ENCODE data around the gene FAM167B. TPM values are rescaled to one million over a fixed set of nuclear protein-coding genes. Genes with fewer than 3 reads are reported as not detected.
"Not testable (repeated sequence)": the region's sequence is repeated elsewhere in the genome, so short reads cannot be mapped to it uniquely, and the experiment has no call there.

FAM167B gene
- total RNA-seq, 2 donors from 2014 or later, result 4.9 TPM; not detected in 1

DNA sequence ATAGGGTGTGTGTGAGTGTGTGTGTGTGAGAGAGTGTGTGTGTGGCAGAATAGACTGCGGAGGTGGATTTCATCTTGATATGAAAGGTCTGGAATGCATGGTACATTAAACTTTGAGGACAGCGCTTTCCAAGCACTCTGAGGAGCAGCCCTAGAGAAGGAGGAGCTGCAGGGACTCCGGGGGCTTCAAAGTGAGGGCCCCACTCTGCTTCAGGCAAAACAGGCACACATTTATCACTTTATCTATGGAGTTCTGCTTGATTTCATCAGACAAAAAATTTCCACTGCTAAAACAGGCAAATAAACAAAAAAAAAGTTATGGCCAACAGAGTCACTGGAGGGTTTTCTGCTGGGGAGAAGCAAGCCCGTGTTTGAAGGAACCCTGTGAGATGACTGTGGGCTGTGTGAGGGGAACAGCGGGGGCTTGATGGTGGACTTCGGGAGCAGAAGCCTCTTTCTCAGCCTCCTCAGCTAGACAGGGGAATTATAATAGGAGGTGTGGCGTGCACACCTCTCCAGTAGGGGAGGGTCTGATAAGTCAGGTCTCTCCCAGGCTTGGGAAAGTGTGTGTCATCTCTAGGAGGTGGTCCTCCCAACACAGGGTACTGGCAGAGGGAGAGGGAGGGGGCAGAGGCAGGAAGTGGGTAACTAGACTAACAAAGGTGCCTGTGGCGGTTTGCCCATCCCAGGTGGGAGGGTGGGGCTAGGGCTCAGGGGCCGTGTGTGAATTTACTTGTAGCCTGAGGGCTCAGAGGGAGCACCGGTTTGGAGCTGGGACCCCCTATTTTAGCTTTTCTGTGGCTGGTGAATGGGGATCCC, 26.6 kb downstream of the FAM167B start:
- Histone ChIP-seq H3K4me3 (no peak overlapping the region), H3K4me1 (peaks cover 5% of the 10 kb centered on the region), H3K27ac (no peak overlapping the region), H3K27me3 (peaks cover 0 to 14% of the 10 kb centered on the region in 2 donors), H3K36me3 (replicated peaks in 1 of 2; ENCODE audit: insufficient read depth in 1 of 2, low read depth in 2 of 2) (no peaks in the 10 kb centered on the region), H3K9me3 (no peaks in the 10 kb centered on the region)
- no peak for ATAC-seq
- WGBS, 2 donors, result 43 to 50% methylated on average over 10 of the region's 10 CpGs
- DNase-seq, result peak in 2 of 4 donors; percentile 19 to 22
- TF ChIP-seq POLR2A (IDR thresholded peaks at IDR 0.05), result no peak
- TF ChIP-seq, protein P1, sequence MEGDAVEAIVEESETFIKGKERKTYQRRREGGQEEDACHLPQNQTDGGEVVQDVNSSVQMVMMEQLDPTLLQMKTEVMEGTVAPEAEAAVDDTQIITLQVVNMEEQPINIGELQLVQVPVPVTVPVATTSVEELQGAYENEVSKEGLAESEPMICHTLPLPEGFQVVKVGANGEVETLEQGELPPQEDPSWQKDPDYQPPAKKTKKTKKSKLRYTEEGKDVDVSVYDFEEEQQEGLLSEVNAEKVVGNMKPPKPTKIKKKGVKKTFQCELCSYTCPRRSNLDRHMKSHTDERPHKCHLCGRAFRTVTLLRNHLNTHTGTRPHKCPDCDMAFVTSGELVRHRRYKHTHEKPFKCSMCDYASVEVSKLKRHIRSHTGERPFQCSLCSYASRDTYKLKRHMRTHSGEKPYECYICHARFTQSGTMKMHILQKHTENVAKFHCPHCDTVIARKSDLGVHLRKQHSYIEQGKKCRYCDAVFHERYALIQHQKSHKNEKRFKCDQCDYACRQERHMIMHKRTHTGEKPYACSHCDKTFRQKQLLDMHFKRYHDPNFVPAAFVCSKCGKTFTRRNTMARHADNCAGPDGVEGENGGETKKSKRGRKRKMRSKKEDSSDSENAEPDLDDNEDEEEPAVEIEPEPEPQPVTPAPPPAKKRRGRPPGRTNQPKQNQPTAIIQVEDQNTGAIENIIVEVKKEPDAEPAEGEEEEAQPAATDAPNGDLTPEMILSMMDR (IDR thresholded peaks at IDR 0.05), result no peak
- intact Hi-C loops (cut with DNase I), result no loop called here

DNA sequence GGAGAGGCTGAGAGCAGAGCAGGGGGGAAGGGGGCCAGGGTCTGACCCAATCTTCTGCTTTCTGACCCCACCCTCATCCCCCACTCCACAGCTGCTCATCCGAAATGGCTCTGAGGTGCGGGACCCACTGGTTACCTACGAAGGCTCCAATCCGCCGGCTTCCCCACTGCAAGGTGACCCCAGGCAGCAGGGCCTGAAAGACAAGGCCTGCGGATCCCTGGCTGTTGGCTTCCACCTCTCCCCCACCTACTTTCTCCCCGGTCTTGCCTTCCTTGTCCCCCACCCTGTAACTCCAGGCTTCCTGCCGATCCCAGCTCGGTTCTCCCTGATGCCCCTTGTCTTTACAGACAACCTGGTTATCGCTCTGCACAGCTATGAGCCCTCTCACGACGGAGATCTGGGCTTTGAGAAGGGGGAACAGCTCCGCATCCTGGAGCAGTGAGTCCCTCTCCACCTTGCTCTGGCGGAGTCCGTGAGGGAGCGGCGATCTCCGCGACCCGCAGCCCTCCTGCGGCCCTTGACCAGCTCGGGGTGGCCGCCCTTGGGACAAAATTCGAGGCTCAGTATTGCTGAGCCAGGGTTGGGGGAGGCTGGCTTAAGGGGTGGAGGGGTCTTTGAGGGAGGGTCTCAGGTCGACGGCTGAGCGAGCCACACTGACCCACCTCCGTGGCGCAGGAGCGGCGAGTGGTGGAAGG, 27.8 kb downstream of the FAM167B start:
- H3K4me3 ChIP-seq, result no peak overlapping the region
- no peaks in the 10 kb centered on the region for H3K9me3 ChIP-seq
- no peak for ATAC-seq

DNA sequence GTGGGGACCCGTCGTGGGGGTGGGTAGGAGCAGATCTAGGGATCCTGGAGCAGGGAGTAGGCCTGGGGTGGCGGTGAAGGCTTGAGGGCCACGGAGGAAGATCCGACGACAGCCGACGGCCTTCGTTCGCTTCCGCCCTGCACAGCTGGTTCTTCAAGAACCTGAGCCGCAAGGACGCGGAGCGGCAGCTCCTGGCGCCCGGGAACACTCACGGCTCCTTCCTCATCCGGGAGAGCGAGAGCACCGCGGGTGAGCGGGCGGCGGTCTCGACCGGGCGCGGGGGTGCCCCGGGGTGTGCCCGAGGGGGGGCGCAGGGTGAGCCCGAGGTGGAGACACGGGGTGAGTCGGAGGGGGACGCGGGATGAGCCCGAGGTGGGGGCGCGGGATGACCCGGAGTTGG, 28.4 kb downstream of the FAM167B start:
- intact Hi-C loops (cut with DNase I), result no loop called here
- no peak overlapping the region for H3K27ac ChIP-seq
- no peaks in the 10 kb centered on the region for H3K36me3 ChIP-seq (replicated peaks in 1 of 2; ENCODE audit: insufficient read depth in 1 of 2, low read depth in 2 of 2)
- no peaks in the 10 kb centered on the region for H3K9me3 ChIP-seq
- ATAC-seq (peak; percentile 33), DNase-seq (peak in 2 of 4 donors; percentile 16 to 26)
- H3K4me3 ChIP-seq, result no peak overlapping the region
- peaks cover 5% of the 10 kb centered on the region for H3K4me1 ChIP-seq
- peaks cover 0 to 14% of the 10 kb centered on the region in 2 donors for H3K27me3 ChIP-seq
- 10 to 21% methylated on average over 2 to 22 of the region's 41 CpGs for WGBS, 2 donors
- no peak for TF ChIP-seq POLR2A (IDR thresholded peaks at IDR 0.05)
- TF ChIP-seq, protein P1 (IDR thresholded peaks at IDR 0.05), result no peak

More for the DNA sequence above, 27.8 kb downstream of the FAM167B start:
- peaks cover 5% of the 10 kb centered on the region for H3K4me1 ChIP-seq
- TF ChIP-seq, protein P1 (IDR thresholded peaks at IDR 0.05), result no peak
- TF ChIP-seq POLR2A (IDR thresholded peaks at IDR 0.05), result no peak
- H3K36me3 ChIP-seq (replicated peaks in 1 of 2; ENCODE audit: insufficient read depth in 1 of 2, low read depth in 2 of 2), result no peaks in the 10 kb centered on the region
- WGBS, 2 donors, result 80 to 83% methylated on average over 23 to 31 of the region's 31 CpGs
- H3K27me3 ChIP-seq, result peaks cover 0 to 14% of the 10 kb centered on the region in 2 donors
- DNase-seq, result no peak
- no peak overlapping the region for H3K27ac ChIP-seq
- intact Hi-C loops (cut with DNase I), result no loop called here

DNA sequence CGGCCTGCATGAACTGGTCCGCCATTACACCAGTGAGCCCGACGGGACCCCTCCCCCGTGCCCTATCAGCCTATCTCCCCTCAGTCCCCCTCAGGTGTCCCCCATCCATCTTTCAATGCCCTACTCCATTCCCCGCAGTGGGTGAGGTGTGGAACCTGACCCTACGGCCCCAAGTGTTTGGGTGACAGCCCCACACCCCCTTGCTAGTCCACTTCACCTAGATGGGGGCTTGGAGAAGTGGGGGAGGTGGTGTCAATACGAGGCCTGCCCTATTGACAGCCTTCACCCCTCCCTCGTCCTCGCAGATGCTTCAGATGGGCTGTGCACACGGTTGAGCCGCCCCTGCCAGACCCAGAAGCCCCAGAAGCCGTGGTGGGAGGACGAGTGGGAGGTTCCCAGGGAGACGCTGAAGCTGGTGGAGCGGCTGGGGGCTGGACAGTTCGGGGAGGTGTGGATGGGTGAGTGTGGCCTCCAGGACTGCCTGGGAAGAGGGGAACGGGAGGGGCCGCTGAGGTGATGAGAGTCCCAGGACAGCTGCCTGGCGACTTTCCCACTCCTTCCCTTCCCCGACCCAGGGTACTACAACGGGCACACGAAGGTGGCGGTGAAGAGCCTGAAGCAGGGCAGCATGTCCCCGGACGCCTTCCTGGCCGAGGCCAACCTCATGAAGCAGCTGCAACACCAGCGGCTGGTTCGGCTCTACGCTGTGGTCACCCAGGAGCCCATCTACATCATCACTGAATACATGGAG, 29.2 kb downstream of the FAM167B start:
- TF ChIP-seq POLR2A (IDR thresholded peaks at IDR 0.05), result no peak
- intact Hi-C loops (cut with DNase I), result no loop called here
- Histone ChIP-seq H3K27me3 (peaks cover 0 to 14% of the 10 kb centered on the region in 2 donors), H3K36me3 (replicated peaks in 1 of 2; ENCODE audit: insufficient read depth in 1 of 2, low read depth in 2 of 2) (no peaks in the 10 kb centered on the region), H3K27ac (no peak overlapping the region), H3K4me3 (no peak overlapping the region), H3K4me1 (peaks cover 5% of the 10 kb centered on the region), H3K9me3 (no peaks in the 10 kb centered on the region)
- ATAC-seq, result no peak
- no peak for DNase-seq
- 69 to 73% methylated on average over 29 to 30 of the region's 30 CpGs for WGBS, 2 donors

DNA sequence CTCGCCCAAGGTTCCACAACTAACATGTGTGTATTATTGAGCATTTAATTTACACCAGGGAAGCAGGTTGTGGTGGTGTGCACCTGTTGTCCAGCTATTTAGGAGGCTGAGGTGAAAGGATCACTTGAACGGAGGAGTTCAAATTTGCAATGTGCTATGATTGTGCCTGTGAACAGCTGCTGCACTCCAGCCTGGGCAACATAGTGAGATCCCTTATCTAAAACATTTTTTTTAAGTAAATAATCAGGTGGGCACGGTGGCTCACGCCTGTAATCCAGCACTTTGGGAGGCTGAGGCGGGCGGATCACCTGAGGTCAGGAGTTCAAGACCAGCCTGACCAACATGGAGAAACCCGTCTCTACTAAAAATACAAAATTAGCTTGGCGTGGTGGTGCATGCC, 37.8 kb downstream of the FAM167B start:
- H3K4me1 ChIP-seq; H3K27me3 ChIP-seq; H3K27ac ChIP-seq; DNase-seq; intact Hi-C loops (cut with DNase I); H3K36me3 ChIP-seq (replicated peaks in 1 of 2; ENCODE audit: insufficient read depth in 1 of 2, low read depth in 2 of 2); H3K9me3 ChIP-seq; H3K4me3 ChIP-seq; ATAC-seq: not testable (repeated sequence)
- 77 to 79% methylated on average over 7 to 8 of the region's 8 CpGs for WGBS, 2 donors

Measured in body of pancreas (tissue), 4 donors.